Coronary artery (tissue), 2 donors: ENCODE results near the gene CRK.

Experiments used
- DNase-seq: peaks from one replicate; pipeline ENCODE4 v3.0.0-alpha.2; 2017; ENCODE audit warnings: low spot score
- H3K27ac ChIP-seq, 2 donors: fragments of 200-600 bp; sonication (generic); one replicate each; pipeline ENCODE4 v1.5.1; 2016 to 2019
- H3K4me3 ChIP-seq: fragments of 200-600 bp; sonication (generic); 2 replicates; pipeline ENCODE4 v1.5.1; 2016; ENCODE audit warnings: mild to moderate bottlenecking, moderate library complexity
- CTCF ChIP-seq: fragments of 200-600 bp; sonication (generic); IDR thresholded peaks from one replicate; pipeline ENCODE4 v1.5.1; 2019; ENCODE audit warnings: antibody characterized with exemption

CRK gene

GRCh38 chr17:1496869-1497268 is 40.8 kb upstream of the CRK start:
- TF ChIP-seq CTCF = no peak
- Histone ChIP-seq H3K27ac (peak overlapping the region; percentile 74 to 100), H3K4me3 (no peak overlapping the region)
- no peak for DNase-seq

GRCh38 chr17:1495265-1495989 is 39.4 kb upstream of the CRK start:
- Histone ChIP-seq H3K4me3 (peak overlapping the region; percentile 48), H3K27ac (peak overlapping the region; percentile 74 to 100)
- DNase-seq = peak; percentile 94
- TF ChIP-seq CTCF = no peak

GRCh38 chr17:1494736-1495253 is 38.8 kb upstream of the CRK start:
- Histone ChIP-seq H3K4me3 (peak overlapping the region; percentile 48), H3K27ac (peak overlapping the region; percentile 74 to 100)
- no peak for TF ChIP-seq CTCF
- DNase-seq = no peak

GRCh38 chr17:1494203-1494602 is 38.2 kb upstream of the CRK start:
- no peak for DNase-seq
- H3K4me3 ChIP-seq = no peak overlapping the region
- peak overlapping the region; percentile 74 to 100 for H3K27ac ChIP-seq
- TF ChIP-seq CTCF = no peak

GRCh38 chr17:1493291-1493980 is 37.4 kb upstream of the CRK start:
- peak overlapping the region; percentile 92 to 100 for H3K27ac ChIP-seq
- H3K4me3 ChIP-seq = peak overlapping the region; percentile 96
- DNase-seq = no peak
- no peak for TF ChIP-seq CTCF

- Histone ChIP-seq H3K27ac (peak within 1 kb of the TSS; percentile 92 to 100), H3K4me3 (peak within 1 kb of the TSS; percentile 96)
- no peak for DNase-seq
- no peak for TF ChIP-seq CTCF
These were observed 36.5 kb upstream of the CRK start, which contains the start of gene MYO1C for GRCh38 chr17:1492249-1493206. Gene MYO1C, minus strand, starts transcription at chr17:1492686. Its CDS starts 199 bp downstream, at chr17:1492487.
